Tibial nerve (tissue), 3 donors: ENCODE measurements around the gene CCDC57.

Experiments
- CTCF ChIP-seq, 5 experiments: fragments of 200-600 bp in 3 of 5; fragments of 450-650 bp in 2 of 5; sonication (generic) in 3 of 5; IDR thresholded peaks; one replicate each; pipeline ENCODE4 v1.5.1; 2016 to 2019; ENCODE audit warnings: antibody characterized with exemption in 5 of 5, mild to moderate bottlenecking in 3 of 5, moderate library complexity in 2 of 5
- POLR2A ChIP-seq, 2 donors: fragments of 450-650 bp; IDR thresholded peaks; one replicate each; pipeline ENCODE4 v1.6.1; 2017; ENCODE audit warnings: antibody characterized with exemption in 2 of 2, mild to moderate bottlenecking in 2 of 2, moderate library complexity in 2 of 2

- TF ChIP-seq CTCF (IDR thresholded peaks at IDR 0.05), result no peak
- TF ChIP-seq POLR2A (IDR thresholded peaks at IDR 0.05), result no peak
Observed at GRCh38 chr17:82078433-82078832, 134.2 kb downstream of the CCDC57 start.
